ENCODE data around the gene WDR5.

The WDR5 gene

GRCh38 chr9:134188386-134189144, 52.7 kb downstream of the WDR5 start:
- peak; percentile 34 for DNase-seq (ENCODE audit: low spot score)

GRCh38 chr9:134189145-134189469, 53.2 kb downstream of the WDR5 start:
- no peak for DNase-seq (ENCODE audit: low spot score)

- DNase-seq (ENCODE audit: low spot score) = no peak
Observed at GRCh38 chr9:134189470-134190231, 53.8 kb downstream of the WDR5 start.

GRCh38 chr9:134190232-134191121, 54.6 kb downstream of the WDR5 start:
- no peak for DNase-seq (ENCODE audit: low spot score)

- DNase-seq (ENCODE audit: low spot score) = no peak
Observed at GRCh38 chr9:134191455-134192209, 55.8 kb downstream of the WDR5 start.

GRCh38 chr9:134192311-134192950, 56.5 kb downstream of the WDR5 start:
- DNase-seq (ENCODE audit: low spot score) = no peak

- no peak for DNase-seq (ENCODE audit: low spot score)
Observed at GRCh38 chr9:134192951-134193731, 57.3 kb downstream of the WDR5 start.

- DNase-seq (ENCODE audit: low spot score) = no peak
Observed at GRCh38 chr9:134193912-134194535, 58.1 kb downstream of the WDR5 start.

GRCh38 chr9:134195558-134195957, 59.7 kb downstream of the WDR5 start:
- no peak for DNase-seq (ENCODE audit: low spot score)

- DNase-seq (ENCODE audit: low spot score) = no peak
Observed at GRCh38 chr9:134196911-134197310, 61.0 kb downstream of the WDR5 start.

GRCh38 chr9:134198791-134199190, 62.9 kb downstream of the WDR5 start:
- DNase-seq (ENCODE audit: low spot score) = no peak

- no peak for DNase-seq (ENCODE audit: low spot score)
Observed at GRCh38 chr9:134200730-134201129, 64.8 kb downstream of the WDR5 start.

- no peak for DNase-seq (ENCODE audit: low spot score)
Observed at GRCh38 chr9:134203224-134203623, 67.3 kb downstream of the WDR5 start.

- DNase-seq (ENCODE audit: low spot score) = no peak
Observed at GRCh38 chr9:134204041-134204440, 68.2 kb downstream of the WDR5 start.

GRCh38 chr9:134204991-134205578, 69.2 kb downstream of the WDR5 start:
- no peak for DNase-seq (ENCODE audit: low spot score)

GRCh38 chr9:134205672-134206310, 69.9 kb downstream of the WDR5 start:
- DNase-seq (ENCODE audit: low spot score) = peak; percentile 48

GRCh38 chr9:134206311-134207300, 70.7 kb downstream of the WDR5 start:
- no peak for DNase-seq (ENCODE audit: low spot score)

- DNase-seq (ENCODE audit: low spot score) = no peak
Observed at GRCh38 chr9:134208310-134208841, 72.5 kb downstream of the WDR5 start.
